Islet precursor cell (in vitro differentiated cells): ENCODE measurements around the gene PGAM4.
"Not testable (repeated sequence)": the region's sequence is repeated elsewhere in the genome, so short reads cannot be mapped to it uniquely, and the experiment has no call there.

Experiments
- DNase-seq: peaks from one replicate; pipeline ENCODE4 v3.0.0-alpha.2; 2018

Gene PGAM4

DNA sequence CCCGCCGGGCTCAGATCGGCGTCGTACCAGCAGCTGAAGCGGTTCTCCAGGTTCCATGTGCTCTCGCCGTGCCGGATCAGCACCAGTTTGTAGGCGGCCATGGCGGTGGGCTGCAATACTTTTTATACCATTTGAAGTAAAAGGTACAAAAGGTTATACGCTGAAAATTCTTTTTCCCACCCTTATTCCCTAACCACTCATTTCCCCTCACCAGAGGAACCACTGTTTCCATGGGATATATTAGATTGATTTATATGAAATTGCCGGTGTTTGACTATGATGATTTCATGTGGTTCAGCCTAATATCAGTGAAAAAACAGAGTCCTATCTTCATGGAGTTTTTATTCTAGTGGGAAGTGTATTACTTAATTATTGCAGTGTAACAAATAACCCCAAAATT lies at the start of gene PGAM4:
Gene PGAM4, minus strand, starts transcription at position 101 of the 400 bp plus-strand sequence. Its CDS starts 0 bp downstream, at position 101.
- no peak for DNase-seq

DNA sequence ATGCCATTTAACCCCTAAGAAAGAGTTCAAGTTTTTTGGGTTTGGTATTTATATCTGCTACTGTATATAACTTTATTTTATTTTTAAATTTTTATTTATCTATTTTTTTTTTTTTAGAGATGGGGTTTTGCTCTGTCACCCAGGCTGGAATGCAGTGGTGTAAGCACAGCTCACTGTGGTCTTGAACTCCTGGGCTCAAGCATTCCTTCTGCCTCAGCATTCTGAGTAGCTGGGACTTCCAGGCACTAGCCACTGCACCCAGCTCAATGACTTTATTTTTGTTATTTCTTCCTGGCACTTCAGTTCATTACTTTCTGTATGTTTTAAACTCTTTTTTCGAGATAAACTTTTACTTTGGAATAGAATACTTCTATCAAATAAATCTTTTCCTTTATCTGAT lies 42.4 kb upstream of the PGAM4 start:
- DNase-seq, result no peak

DNA sequence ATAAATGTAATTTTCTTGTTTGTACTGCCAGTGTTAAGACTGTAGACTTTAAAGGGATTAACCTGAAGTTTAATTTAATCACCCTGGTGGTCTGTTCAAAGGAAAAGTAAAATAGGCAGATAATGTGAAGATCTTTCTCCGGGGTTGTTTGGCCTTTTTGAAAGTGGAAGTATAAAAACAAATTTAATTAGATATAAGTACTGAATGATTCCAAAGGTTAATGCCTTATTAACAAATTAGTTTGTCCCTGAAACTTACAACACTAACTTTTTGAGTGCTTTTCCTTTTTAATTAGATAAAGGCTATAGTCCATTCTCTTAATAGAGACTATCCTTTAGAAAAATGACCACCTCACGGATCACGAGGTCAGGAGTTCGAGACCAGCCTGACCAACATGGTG lies 10.4 kb upstream of the PGAM4 start:
- DNase-seq, result no peak

DNA sequence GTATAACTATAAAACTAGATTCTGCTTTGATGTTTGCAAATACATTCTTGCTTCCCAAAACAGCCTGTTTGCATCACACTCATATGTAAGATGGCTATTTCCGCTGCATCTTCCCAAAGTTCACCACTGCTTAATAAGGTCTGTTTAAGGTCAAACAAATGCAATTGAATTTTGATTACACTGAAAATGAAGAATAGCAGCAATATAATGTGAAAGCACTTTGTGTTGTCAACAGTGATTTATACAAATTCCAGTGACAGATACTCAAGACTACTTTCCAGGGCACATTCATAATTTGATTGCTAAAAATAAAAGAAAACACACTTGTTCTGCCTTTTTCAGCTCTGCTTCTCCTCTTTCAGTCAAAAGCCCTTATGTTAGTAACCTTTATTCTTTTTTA lies 8.1 kb upstream of the PGAM4 start:
- no peak for DNase-seq

DNA sequence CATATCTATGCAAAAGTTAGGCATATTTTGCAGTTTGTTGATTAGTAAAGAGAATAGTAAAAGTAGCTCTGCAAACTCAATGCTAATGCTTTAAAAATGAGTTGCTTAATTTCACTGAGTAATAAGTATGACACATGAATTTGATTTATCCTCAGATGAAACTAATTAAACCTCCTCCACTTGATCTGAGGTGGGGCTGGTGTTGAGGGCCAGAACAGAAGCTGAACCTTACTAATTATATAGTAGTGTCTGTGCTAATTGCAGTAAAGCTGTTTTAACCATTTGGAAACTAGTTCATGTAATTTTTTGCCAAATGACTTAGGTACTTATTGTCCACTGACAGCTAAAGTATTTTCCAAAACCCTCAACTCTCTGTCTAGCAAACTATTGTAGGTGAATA lies 7.7 kb upstream of the PGAM4 start:
- no peak for DNase-seq

DNA sequence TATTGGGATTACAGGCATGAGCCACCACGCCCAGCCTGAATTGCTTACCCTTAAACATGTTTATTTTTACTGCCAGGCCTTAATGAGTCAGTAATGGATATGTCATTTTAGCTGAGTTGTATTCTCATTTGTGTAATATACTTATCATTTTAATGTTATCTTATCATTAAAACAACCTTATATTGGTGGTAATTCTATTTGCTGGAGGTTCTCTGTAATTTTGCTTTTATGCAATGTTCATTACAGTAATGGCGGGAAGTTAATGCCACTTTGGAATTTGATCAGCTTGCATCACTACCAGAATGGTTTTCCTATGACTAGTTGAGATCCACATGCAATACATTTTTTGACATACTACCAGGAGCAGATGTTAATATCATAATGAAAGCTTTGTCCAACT lies 6.3 kb upstream of the PGAM4 start:
- DNase-seq, result no peak

DNA sequence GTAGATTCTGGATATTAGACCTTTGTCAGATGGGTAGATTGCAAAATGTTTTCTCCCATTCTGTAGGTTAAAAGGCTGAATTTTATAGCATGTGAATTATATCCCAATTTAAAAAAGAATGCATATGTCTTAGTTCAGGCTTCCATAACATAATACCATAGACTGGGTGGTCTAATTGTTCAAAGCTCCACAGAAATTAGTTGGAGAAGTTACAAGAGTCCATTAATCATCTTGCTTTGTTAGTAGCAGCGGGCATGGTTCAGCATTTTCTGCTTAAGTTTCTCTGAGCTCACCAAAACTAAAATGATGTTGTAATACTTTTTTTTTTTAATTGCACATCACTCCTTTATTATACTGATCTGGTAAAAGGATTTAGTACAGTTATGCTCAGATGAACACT lies 1.8 kb downstream of the PGAM4 start:
- no peak for DNase-seq

DNA sequence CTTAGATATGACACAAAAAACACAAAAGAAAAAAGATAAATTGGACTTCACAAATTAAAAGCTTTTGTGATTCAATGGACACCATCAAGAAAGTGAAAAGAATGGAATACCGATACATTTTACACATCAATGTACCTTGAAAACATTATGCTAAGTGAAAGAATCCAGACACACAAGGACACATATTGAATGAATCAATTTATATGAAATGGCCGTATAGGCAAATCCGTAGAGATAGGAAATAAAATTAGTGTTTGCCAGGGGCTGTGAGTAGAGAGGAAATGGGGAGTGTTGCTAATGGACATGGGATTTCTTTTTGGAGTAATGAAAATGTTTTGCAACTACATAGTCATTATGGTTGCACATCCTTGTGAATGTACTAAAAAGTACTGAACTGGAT lies 3.1 kb downstream of the PGAM4 start:
- DNase-seq, result no peak

DNA sequence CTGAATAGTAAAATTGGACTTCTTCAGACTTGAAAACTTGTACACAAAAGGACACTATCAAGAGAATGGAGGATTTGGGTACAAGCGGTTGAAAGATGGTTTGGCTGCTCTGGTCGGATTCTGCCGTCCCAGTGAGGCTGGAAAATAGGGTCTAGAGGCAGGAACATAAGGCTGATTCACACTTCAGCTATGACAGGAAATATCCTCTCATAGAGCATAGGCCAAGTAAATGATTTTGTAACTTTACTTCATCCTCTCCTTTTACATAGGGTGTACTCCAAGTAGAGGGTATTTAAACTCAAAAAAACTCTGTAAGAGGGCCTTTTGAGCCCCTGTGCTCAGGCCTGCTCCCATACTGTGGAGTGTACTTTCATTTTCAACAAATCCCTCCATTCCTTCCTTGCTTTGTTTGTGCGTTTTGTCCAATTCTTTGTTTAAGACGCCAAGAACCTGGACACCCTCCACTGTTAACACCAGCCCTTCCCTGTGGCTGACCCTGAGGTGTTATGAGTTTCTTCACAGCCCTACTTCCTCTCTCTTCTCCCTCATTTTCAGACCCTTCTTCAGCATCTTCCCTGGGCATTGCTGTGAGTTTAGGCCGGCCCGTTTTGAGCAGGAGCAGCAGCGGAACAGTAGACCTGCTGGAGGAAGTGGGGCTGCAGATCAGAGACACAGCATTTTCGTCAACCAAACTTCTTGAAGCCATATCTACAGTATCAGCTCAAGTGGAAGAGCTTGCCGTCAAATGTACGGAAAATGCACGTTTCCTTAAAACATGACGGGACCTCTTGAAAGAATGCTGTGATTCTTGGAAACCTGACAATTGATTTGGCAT lies 7.2 kb downstream of the PGAM4 start:
- DNase-seq, result no peak

DNA sequence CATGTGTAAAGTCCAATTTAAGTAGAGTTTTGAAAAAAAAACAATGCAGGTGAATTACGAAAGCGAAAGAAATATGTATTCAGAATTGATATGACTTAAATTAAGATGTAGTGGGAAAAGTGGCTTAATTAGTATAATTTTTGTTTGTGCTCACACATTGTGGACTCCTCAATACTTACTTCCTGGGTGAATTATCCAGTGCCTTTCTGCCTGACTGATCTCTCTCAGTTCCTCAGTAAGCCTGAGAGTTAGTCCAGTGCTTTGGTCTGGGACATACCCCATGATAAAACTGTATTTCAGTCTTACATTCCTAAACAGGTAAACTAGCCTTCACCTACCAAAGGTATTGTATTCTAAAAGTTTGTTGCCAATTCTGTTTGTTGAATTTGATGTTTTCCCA lies 8.4 kb downstream of the PGAM4 start:
- DNase-seq, result no peak

DNA sequence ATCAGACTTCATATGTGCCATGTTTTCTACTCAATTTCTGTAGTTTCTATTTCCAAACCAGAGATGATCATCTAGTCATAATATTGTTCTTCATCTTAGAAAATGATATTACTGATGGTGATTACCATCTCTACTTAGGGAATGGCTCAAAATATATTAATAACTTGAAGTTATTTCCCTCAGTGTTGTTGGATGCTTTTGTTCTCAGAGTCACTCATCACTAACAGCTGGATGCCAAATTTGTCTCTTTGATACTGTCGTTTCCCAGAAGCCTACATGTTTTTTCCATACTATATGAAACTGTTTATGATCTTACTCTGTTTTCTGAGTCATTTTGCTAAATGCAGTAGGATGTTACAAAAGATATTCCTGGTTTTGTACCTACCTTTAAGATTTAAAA lies 8.9 kb downstream of the PGAM4 start:
- DNase-seq, result no peak

DNA sequence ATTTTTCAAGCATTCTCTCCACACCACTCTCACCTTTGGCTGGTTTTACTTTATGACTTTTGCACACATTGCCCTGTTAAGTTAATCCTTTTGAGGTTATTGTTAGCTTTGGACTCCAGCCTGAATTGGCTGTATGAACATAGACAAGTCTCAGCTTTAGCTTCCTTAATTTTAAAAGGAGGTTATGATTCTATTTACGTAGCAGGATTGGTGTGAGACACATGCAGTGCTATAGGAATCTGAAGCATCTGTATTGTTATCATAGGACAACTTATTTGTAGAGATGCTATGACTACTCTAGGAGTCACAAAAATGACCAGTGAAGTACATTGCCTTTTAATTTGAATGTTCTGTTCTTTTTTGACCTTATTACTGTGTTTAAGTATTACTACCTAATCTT lies 15.7 kb downstream of the PGAM4 start:
- no peak for DNase-seq

DNA sequence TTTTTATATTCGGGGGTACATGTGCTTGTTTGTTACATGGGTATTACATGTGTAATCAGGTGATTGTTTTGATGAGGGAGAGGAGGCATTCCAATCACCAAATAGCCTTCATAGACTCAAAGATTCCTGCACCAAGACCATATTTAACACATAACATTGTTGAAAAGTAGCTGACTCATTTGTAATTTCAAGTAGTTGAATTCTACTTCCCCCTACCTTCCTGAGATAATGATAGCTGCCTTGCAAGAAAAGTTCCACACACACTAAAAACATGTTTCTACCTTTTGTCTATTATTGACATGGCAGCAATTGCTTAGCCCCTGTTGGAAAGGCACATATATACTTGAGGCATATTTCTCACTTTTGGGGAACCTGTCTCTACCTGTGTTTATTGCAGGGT lies 16.1 kb downstream of the PGAM4 start:
- no peak for DNase-seq

DNA sequence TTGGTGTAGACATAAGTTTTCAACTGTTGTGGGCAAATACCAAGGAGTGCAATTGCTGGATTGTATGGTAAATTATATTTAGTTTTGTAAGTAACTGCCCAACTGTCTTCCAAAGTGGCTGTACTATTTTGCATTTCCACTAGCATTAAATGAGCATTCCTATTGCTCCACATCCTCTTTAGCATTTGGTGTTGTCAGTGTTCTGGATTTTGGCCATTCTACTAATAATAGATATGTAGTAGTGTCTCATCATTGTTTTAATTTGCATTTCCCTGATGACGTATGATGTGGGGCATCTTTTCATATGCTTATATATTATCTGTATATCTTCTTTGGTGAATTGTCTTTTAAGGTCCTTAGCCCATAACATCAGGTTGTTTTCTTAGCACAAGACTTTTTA lies 17.3 kb downstream of the PGAM4 start:
- DNase-seq, result no peak

DNA sequence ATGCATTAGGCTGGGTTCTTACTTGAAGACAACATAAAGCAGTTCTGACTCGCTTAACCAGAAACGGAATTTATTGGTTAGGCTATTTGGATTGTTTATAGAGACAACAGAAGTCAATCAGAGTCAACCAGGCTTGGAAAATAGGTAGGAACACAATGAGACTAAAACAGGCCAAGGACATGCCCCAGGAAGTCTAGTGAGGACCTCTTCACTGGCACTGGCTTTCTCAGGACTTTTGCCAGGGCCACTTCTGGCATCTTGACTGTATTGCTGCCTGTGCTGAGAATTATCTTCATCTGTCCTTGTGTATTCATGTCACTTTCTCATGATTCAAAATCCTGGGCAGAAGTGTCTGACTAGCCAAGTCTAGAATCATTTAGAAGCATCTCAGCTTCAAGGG lies 19.6 kb downstream of the PGAM4 start:
- DNase-seq, result no peak

DNA sequence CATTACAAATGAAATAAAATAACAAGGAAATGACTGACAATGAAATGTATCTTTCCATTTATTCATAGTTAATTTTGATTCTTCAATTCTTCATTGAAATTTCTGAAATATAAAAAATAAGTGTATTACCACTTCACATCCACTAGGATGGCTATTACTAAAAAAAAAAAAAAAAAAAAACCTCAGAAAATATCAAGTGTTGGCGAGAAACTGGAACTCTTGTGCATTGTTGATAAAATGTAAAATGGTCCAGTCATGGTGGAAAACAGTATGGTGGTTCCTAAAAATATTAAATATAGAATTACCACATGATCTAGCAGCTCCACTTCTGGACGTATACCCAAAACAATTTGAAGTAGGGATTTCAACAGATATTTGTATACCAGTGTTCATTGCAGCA lies 22.9 kb downstream of the PGAM4 start:
- DNase-seq, result no peak

DNA sequence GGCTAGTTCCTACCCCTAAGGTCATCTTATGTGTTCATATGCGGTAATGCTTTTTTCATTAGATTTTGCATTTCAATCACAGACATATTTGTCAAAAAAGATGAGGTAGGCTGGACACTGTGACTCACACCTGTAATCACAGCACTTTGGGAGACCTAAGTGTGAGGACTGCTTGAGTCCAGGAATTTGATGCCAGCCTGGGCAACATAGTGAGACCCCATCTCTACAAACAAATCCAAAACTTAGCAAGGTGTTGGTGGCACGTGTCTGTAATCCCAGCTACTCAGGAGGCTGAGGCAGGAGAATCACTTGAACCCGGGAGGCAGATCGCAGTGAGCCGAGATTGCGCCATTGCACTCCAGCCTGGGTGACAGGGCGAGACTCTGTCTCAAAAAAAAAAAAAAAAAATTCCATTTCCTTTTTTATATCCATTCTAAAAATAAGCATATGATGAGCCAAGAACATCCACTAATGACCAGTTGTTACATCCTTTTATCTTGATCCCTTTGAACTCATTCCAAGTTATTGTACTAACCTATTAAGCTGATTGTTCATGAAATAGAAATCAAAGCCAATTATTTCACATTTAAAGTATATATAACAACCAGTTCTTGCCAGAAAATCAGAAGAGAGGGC lies 23.4 kb downstream of the PGAM4 start:
- no peak for DNase-seq

DNA sequence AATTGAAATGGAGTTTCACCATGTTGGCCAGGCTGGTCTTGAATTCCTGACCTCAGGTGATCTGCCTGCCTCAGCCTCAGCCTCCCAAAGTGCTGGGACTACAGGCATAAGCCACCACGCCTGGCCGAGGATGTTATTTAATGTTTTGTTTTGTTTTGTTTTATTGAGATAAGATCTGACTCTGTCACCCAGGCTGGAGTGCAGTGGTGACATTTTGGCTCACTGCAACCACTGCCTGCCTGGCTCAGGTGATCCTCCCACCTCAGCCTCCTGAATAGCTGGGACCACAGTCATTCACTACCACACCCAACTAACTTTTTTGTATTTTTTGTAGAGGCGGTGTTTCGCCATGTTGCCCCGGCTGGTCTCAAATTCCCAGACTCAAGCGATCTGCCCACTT lies 24.4 kb downstream of the PGAM4 start:
- DNase-seq, result not testable (repeated sequence)

DNA sequence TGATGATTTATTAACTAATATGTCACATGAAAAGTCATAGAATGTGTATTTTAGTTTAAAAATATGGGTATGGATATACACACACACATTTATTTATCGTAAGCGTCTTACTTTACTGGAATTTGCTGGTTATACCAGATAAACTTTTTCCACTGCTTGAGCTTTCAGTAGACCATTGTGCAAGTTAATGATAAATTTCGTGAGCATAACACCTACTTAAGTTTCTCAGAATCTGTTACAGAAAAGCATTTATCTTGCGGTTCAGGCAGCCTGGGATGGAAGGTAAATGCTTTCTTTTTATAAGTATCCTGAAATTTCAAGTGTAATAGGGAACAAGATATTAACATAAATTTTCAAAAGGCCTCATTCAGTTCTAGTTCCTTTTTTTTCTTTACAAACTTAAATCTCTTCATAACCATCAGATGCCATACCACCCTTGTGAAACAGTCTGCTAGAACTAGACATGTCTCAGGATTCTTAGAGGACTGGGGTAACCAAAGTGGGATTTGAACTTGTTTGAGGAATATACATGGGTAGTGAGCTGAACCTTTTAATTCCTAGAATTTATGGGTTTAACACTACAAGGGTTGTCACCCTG lies 31.3 kb downstream of the PGAM4 start:
- DNase-seq, result no peak

DNA sequence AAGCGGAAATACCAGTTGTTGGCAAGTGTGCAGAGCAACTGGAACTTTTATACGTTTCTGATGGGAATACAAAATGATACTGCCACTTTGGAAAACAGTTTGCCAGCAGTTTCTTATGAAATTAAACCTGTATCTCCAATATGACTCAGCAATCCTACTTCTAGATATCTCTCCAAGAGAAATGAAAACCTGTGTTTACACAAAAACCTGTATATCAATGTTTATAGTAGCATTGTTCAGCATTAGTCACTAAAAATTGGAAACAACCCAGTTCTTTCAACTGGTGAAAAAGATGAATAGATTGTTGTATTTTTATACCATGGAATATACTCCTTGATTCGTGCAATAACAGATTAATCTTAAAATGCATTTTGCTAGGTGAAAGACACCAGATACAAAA lies 32.1 kb downstream of the PGAM4 start:
- no peak for DNase-seq

DNA sequence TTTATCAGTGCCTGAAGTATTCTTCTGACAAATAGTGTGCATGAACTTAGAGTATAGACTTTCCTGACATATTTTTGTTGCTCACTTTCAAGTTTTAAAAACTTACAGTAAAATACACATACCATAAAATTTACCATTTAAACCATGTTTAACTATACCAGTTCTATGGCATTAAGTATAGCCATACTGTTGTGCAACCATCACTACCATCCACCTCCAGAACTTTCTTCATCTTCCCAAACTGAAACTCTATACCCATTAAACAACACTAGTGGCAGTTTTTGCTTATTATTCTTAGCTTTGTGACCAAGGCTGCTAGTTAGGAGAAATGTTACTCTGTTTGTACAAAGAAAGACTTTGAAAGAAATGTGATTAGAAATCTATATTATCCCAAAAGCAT lies 33.1 kb downstream of the PGAM4 start:
- no peak for DNase-seq

DNA sequence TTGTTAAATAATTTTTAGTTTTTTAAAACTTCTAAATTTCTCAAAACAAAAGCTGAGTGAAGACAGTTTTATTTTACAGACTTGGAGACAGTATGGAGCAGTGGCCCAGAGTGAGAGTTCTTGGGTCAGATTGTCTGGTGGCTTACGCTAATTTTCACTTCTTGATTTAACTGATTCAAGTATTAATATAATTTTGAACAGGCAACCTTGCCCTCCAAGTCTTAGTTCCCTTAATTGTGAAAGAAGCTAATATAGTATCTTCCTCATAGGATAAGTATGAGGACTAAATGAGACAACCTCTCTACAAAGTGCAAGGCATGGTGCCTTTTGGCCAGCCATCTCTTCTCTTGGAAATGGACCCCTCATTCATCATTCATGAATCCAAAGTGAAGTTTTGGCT lies 33.6 kb downstream of the PGAM4 start:
- DNase-seq, result no peak

DNA sequence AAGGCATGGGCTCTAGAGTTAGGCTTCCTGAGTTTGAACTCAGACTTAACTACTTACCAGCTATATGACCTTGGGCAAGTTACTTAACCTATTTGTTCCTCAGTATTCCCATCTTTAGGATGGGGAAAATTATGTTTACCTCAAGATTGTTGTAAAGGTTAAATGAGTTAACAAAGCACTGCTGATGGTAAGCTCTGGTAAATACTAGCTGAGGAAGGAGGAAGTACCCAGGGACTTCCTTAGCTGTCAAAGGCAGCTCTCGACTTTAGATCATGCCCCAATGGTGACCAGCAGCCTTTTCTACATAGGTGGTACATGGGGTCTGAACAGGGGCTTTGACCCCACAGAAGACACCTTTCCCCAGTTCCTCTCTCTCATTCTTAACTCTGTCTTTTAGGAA lies 38.9 kb downstream of the PGAM4 start:
- no peak for DNase-seq

DNA sequence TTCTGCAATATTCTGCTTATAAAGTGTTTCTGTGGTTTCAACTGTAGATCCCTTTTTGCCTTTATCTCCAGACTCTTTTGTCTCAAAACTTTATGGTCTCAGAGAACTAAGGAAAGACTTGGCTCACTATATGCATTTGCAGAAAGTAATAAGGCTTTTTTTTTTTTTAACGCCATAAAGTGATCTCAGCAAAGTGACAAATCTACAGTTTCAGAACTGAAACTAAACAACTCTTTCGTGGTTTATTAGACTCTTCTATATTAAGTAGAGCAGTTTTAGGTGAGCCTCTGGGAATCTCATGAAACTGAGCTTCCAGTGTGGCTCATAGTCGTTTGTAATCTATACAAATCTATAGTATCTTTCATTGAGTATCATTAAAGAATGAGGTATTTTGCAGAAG lies 43.7 kb downstream of the PGAM4 start:
- DNase-seq, result no peak
